GM18505 (cell line): Measurements from ENCODE around the gene GABRA4.

Experiments
- ATAC-seq: cut with Tn5 transposase; IDR thresholded peaks from one replicate; pipeline ENCODE4 v1.9.1; 2021; ENCODE audit not compliant: unreplicated experiment
- POLR2A ChIP-seq: IDR thresholded peaks from 4 replicates; pipeline ENCODE4 v1.6.1; 2011; ENCODE audit warnings: borderline replicate concordance; ENCODE audit not compliant: insufficient read depth, insufficient read length; ENCODE audit errors: extremely low read depth

GABRA4 gene

GRCh38 chr4:46958742-46959488 is 34.5 kb downstream of the GABRA4 start:
- ATAC-seq = no peak
- TF ChIP-seq POLR2A = no peak

GRCh38 chr4:46956451-46956850 is 36.9 kb downstream of the GABRA4 start:
- TF ChIP-seq POLR2A = no peak
- ATAC-seq = no peak

GRCh38 chr4:46955601-46956000 is 37.8 kb downstream of the GABRA4 start:
- ATAC-seq = no peak
- TF ChIP-seq POLR2A = no peak

- no peak for TF ChIP-seq POLR2A
- ATAC-seq = no peak
These were observed 38.7 kb downstream of the GABRA4 start for GRCh38 chr4:46954643-46955042.

- no peak for TF ChIP-seq POLR2A
- ATAC-seq = no peak
These were observed 39.8 kb downstream of the GABRA4 start for GRCh38 chr4:46953564-46953963.

GRCh38 chr4:46952451-46952850 is 40.9 kb downstream of the GABRA4 start:
- no peak for TF ChIP-seq POLR2A
- no peak for ATAC-seq

GRCh38 chr4:46950826-46951225 is 42.6 kb downstream of the GABRA4 start:
- ATAC-seq = no peak
- TF ChIP-seq POLR2A = no peak

- ATAC-seq = no peak
- no peak for TF ChIP-seq POLR2A
These were observed 43.6 kb downstream of the GABRA4 start for GRCh38 chr4:46949822-46950221.

- no peak for ATAC-seq
- TF ChIP-seq POLR2A = no peak
These were observed 45.8 kb downstream of the GABRA4 start for GRCh38 chr4:46947541-46947940.

GRCh38 chr4:46946919-46947536 is 46.4 kb downstream of the GABRA4 start:
- no peak for TF ChIP-seq POLR2A
- no peak for ATAC-seq

- TF ChIP-seq POLR2A = no peak
- no peak for ATAC-seq
These were observed 48.3 kb downstream of the GABRA4 start for GRCh38 chr4:46945062-46945461.

- no peak for ATAC-seq
- TF ChIP-seq POLR2A = no peak
These were observed 49.0 kb downstream of the GABRA4 start for GRCh38 chr4:46944345-46944744.

- ATAC-seq = no peak
- TF ChIP-seq POLR2A = no peak
These were observed 55.9 kb downstream of the GABRA4 start for GRCh38 chr4:46937493-46937892.

GRCh38 chr4:46934726-46935125 is 58.7 kb downstream of the GABRA4 start:
- TF ChIP-seq POLR2A = no peak
- ATAC-seq = no peak

GRCh38 chr4:46933686-46934085 is 59.7 kb downstream of the GABRA4 start:
- ATAC-seq = no peak
- TF ChIP-seq POLR2A = no peak

GRCh38 chr4:46931981-46932380 is 61.4 kb downstream of the GABRA4 start:
- TF ChIP-seq POLR2A = no peak
- ATAC-seq = peak; percentile 74
